Breast epithelium (tissue), 4 donors: ENCODE data around the gene PTPRA. TPM values are rescaled to one million over a fixed set of nuclear protein-coding genes. Genes with fewer than 3 reads are reported as not detected.
A peak's percentile ranks its signal among the peaks of the same experiment; 100 is the strongest.
"Not testable (repeated sequence)": the region's sequence is repeated elsewhere in the genome, so short reads cannot be mapped to it uniquely, and the experiment has no call there.

Experiments used
- DNase-seq, 2 donors: peaks; one replicate each; pipeline ENCODE4 v3.0.0-alpha.2; 2019; ENCODE audit warnings: low spot score in 2 of 2
- H3K27ac ChIP-seq, 2 donors: fragments of 200-600 bp; sonication (generic) in 1 of 2; one replicate each; pipeline ENCODE4 v1.5.1; 2016 to 2019; ENCODE audit warnings: mild to moderate bottlenecking in 1 of 2
- H3K27me3 ChIP-seq, 2 donors: fragments of 200-600 bp; sonication (generic) in 1 of 2; one replicate each; pipeline versions ENCODE4 v1.5.1 to v1.6.0; 2017 to 2019; ENCODE audit warnings: control low read depth in 1 of 2, mild to moderate bottlenecking in 1 of 2
- H3K36me3 ChIP-seq: fragments of 200-600 bp; one replicate; pipeline ENCODE4 v1.5.1; 2019
- H3K4me1 ChIP-seq, 2 donors: fragments of 200-600 bp; sonication (generic); one replicate each; pipeline ENCODE4 v1.5.1; 2016 to 2019; ENCODE audit warnings: control low read depth in 1 of 2
- H3K4me3 ChIP-seq, 3 donors: fragments of 200-600 bp; sonication (generic); 1 replicate in 2 of 3; 2 replicates in 1 of 3; pipeline ENCODE4 v1.5.1; 2016 to 2019; ENCODE audit warnings: mild to moderate bottlenecking in 3 of 3, moderate library complexity in 2 of 3
- H3K9me3 ChIP-seq, 2 donors: fragments of 200-600 bp; sonication (generic) in 1 of 2; one replicate each; pipeline ENCODE4 v1.5.1; 2016 to 2019; ENCODE audit warnings: control low read depth in 1 of 2
- POLR2A ChIP-seq: fragments of 450-650 bp; IDR thresholded peaks from one replicate; pipeline ENCODE4 v1.6.1; 2016; ENCODE audit warnings: antibody characterized with exemption, mild to moderate bottlenecking, moderate library complexity
- POLR2AphosphoS5 ChIP-seq, 3 donors: sonication (generic); formaldehyde crosslinking; IDR thresholded peaks; one replicate each; pipeline ENCODE4 v1.6.1; 2017; ENCODE audit warnings: antibody characterized with exemption in 3 of 3
- intact Hi-C: fragments of 100-400 bp; cut with DNase I; formaldehyde crosslinking; loops from one replicate; pipeline ENCODE4 v1.15.1; 2023; ENCODE audit warnings: low total_unique reads
- total RNA-seq, 3 donors: library from RNA; depleted of rRNA; stranded (reverse); fragments of >200 nt; gene quantifications; one replicate each; pipeline ENCODE4 v1.1.0, GENCODE V29; 2016
- TF ChIP-seq, protein P1 (sequence below), 3 donors: fragments of 450-650 bp; IDR thresholded peaks; one replicate each; pipeline ENCODE4 v1.5.1; 2016 to 2017; ENCODE audit warnings: antibody characterized with exemption in 3 of 3, mild to moderate bottlenecking in 3 of 3, moderate library complexity in 3 of 3

The PTPRA gene, protein sequence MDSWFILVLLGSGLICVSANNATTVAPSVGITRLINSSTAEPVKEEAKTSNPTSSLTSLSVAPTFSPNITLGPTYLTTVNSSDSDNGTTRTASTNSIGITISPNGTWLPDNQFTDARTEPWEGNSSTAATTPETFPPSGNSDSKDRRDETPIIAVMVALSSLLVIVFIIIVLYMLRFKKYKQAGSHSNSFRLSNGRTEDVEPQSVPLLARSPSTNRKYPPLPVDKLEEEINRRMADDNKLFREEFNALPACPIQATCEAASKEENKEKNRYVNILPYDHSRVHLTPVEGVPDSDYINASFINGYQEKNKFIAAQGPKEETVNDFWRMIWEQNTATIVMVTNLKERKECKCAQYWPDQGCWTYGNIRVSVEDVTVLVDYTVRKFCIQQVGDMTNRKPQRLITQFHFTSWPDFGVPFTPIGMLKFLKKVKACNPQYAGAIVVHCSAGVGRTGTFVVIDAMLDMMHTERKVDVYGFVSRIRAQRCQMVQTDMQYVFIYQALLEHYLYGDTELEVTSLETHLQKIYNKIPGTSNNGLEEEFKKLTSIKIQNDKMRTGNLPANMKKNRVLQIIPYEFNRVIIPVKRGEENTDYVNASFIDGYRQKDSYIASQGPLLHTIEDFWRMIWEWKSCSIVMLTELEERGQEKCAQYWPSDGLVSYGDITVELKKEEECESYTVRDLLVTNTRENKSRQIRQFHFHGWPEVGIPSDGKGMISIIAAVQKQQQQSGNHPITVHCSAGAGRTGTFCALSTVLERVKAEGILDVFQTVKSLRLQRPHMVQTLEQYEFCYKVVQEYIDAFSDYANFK
- total RNA-seq, result 100 to 1,000 TPM in 1 of 3 donors, 10 to 100 TPM in 2; 89.1 to 102 (median 96.0) TPM

DNA sequence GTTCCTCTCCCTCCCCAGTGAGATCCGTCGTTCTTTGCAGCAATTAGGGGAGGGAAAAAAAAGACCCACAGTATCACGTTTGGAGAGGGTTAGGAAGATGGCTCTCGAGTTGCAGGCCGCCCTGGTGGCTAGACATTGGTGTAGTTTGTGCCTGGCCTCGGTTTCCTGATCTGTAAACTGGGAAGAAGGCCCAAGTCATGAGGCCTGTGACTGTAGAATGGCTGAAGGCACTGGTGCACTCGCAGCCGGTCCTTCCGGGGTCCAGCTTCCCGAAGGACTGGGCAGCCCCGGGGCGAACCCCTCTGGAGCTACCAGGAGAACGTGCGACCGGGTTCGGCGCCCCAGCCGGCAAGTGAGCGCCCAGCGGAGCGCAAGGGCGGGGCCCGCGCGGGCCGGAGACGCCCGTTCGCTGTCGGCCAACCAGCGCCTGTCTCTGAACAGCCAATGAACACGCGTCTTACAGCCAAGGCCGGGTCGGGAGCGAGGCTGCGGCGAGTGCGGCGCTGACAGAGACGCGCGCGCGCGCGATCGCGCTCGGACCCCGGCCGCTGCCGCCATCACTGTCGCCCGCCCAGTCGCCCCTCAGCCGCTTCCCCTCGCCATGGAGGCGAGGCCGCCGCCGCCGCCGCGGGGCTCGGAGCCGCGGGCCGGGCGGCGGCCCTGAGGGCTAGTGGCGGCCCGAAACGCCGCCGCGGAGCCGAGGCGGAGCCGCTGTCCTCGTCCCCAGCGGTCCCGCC lies at the start of gene PTPRA:
PTPRA (plus strand) TSS at position 472 of the 737 bp plus-strand sequence. CDS start 90,797 bp downstream, outside the sequence.
- Histone ChIP-seq H3K27ac (peak within 1 kb of the TSS; percentile 86 to 88), H3K4me3 (peak within 1 kb of the TSS; percentile 80 to 94 (median 94)), H3K36me3 (no peaks in the 10 kb centered on the region), H3K9me3 (no peaks in the 10 kb centered on the region), H3K27me3 (no peaks in the 10 kb centered on the region), H3K4me1 (peaks cover 0 to 12% of the 10 kb centered on the region in 2 donors)
- TF ChIP-seq, protein P1, sequence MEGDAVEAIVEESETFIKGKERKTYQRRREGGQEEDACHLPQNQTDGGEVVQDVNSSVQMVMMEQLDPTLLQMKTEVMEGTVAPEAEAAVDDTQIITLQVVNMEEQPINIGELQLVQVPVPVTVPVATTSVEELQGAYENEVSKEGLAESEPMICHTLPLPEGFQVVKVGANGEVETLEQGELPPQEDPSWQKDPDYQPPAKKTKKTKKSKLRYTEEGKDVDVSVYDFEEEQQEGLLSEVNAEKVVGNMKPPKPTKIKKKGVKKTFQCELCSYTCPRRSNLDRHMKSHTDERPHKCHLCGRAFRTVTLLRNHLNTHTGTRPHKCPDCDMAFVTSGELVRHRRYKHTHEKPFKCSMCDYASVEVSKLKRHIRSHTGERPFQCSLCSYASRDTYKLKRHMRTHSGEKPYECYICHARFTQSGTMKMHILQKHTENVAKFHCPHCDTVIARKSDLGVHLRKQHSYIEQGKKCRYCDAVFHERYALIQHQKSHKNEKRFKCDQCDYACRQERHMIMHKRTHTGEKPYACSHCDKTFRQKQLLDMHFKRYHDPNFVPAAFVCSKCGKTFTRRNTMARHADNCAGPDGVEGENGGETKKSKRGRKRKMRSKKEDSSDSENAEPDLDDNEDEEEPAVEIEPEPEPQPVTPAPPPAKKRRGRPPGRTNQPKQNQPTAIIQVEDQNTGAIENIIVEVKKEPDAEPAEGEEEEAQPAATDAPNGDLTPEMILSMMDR (IDR thresholded peaks at IDR 0.05), result no peak
- TF ChIP-seq POLR2A (peak; percentile 42), POLR2AphosphoS5 (IDR thresholded peaks at IDR 0.05) (peak; percentile 11 to 83 (median 41))
- intact Hi-C loops, result no loop called here
- peak; percentile 83 to 86 for DNase-seq

DNA sequence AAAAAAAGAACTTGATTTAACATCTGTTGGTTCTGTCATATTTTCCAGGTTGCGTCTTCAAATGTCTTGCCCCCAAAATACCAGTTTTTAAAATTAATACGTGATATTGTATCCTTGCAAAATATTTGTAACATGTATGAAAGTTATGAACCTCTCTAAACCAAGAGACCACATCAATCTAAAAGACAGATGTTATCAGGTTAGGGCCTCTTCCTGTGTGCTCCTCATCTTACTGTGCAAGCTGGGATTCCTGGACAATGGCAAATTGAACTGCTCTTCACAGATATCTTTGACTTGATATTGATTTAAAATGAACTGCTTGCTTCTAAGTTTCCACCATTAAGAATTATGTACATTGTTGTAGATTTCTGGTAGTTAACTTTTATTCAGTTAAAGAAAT lies 47.5 kb upstream of the PTPRA start:
- no peak for DNase-seq
- no peaks in the 10 kb centered on the region for H3K9me3 ChIP-seq
- no peak overlapping the region for H3K27ac ChIP-seq
- no peak overlapping the region for H3K4me3 ChIP-seq
- intact Hi-C loops, result no loop called here
- H3K36me3 ChIP-seq, result no peaks in the 10 kb centered on the region
- TF ChIP-seq POLR2A (no peak), POLR2AphosphoS5 (IDR thresholded peaks at IDR 0.05) (no peak)
- TF ChIP-seq, protein P1 (IDR thresholded peaks at IDR 0.05), result no peak
- no peaks in the 10 kb centered on the region for H3K4me1 ChIP-seq
- peaks cover 3 to 7% of the 10 kb centered on the region in 2 donors for H3K27me3 ChIP-seq

DNA sequence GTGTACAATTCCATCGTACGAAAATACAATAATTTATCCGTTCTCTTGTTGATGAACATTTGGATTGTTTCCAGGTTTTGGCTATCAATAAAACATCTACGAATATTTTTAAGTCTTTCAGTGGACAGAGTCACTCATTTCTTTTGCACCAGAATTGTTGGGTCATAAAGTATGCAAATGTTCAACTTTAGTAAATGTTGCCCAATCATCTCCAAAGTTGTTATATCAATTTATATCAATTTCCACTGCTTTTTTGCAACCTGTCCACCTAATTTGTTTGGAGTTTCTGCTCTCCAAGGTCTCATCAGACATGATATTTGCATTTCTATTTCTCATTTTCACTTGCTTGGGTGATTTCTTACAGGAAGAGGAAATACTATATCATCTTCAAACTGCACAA lies 46.6 kb upstream of the PTPRA start:
- DNase-seq, result no peak
- intact Hi-C loops, result no loop called here
- H3K36me3 ChIP-seq, result no peaks in the 10 kb centered on the region
- no peaks in the 10 kb centered on the region for H3K4me1 ChIP-seq
- H3K9me3 ChIP-seq, result no peaks in the 10 kb centered on the region
- H3K27me3 ChIP-seq, result no peaks in the 10 kb centered on the region
- H3K27ac ChIP-seq, result no peak overlapping the region
- TF ChIP-seq POLR2A (no peak), POLR2AphosphoS5 (IDR thresholded peaks at IDR 0.05) (no peak)
- TF ChIP-seq, protein P1 (IDR thresholded peaks at IDR 0.05), result no peak
- H3K4me3 ChIP-seq, result no peak overlapping the region

DNA sequence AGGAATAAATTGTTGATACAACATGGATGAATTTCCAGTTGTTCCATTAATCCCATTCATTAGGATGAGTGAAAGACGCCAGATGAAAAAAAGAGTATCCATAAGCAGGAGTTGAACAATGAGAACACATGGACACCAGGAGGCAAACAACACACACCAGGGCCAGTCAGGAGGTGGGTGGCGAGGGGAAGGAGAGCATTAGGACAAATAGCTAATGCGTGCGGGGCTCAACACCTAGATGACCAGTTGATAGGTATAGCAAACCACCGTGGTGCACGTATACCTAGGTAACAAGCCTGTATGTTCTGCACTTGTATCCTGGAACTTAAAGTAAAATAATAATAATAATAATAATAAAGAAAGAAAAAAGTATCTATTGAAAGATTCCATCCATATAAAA lies 43.9 kb upstream of the PTPRA start:
- no peaks in the 10 kb centered on the region for H3K9me3 ChIP-seq
- no peak overlapping the region for H3K4me3 ChIP-seq
- H3K27ac ChIP-seq, result no peak overlapping the region
- H3K27me3 ChIP-seq, result no peaks in the 10 kb centered on the region
- no peak for TF ChIP-seq POLR2AphosphoS5 (IDR thresholded peaks at IDR 0.05)
- TF ChIP-seq, protein P1 (IDR thresholded peaks at IDR 0.05), result no peak
- no peak for TF ChIP-seq POLR2A
- intact Hi-C loops, result no loop called here
- H3K4me1 ChIP-seq, result no peaks in the 10 kb centered on the region
- no peak for DNase-seq
- no peaks in the 10 kb centered on the region for H3K36me3 ChIP-seq

DNA sequence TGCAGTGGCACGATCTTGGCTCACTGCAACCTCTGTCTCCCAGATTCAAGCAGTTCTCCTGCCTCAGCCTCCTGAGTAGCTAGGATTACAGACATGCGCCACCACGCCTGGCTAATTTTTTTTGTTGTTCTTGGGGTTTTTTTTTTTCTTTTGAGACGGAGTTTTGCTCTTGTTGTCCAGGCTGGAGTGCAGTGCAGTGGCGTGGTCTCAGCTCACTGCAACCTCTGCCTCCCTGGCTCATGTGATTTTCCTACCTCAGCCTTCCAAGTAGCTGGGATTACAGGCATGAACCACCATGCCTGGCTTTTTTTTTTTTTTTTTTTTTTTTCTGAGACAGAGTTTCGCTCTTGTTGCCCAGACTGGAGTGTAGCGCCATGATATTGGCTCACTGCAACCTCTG lies 42.1 kb upstream of the PTPRA start:
- DNase-seq, H3K9me3 ChIP-seq, H3K4me3 ChIP-seq, H3K27ac ChIP-seq, H3K27me3 ChIP-seq, intact Hi-C loops, H3K4me1 ChIP-seq, H3K36me3 ChIP-seq: not testable (repeated sequence)
